Small intestine (tissue), 7 donors: ENCODE measurements around the gene ANKRD44. TPM values are rescaled to one million over a fixed set of nuclear protein-coding genes. Genes with fewer than 3 reads are reported as not detected.
A peak's percentile ranks its signal among the peaks of the same experiment; 100 is the strongest.

Experiments
- DNase-seq, 2 donors: peaks; one replicate each; pipeline versions ENCODE4 v3.0.0 to v3.0.0-alpha.2; 2013
- FAIRE-seq: peaks from 2 replicates; lab custom pipeline; 2012; peaks lifted over from hg19 to GRCh38; lab: Jason Lieb, UNC
- H3K27ac ChIP-seq, 3 donors: one replicate each; pipeline ENCODE4 v1.5.1; 2013; ENCODE audit warnings: low read length in 2 of 3, mild to moderate bottlenecking in 2 of 3, control low read depth in 1 of 3, inconsistent platforms in 1 of 3, low read depth in 1 of 3, moderate library complexity in 1 of 3
- H3K27me3 ChIP-seq, 3 donors: one replicate each; pipeline ENCODE4 v1.6.1; 2013; ENCODE audit warnings: low read length in 3 of 3, inconsistent platforms in 1 of 3; ENCODE audit not compliant: control insufficient read depth in 3 of 3, insufficient read depth in 3 of 3
- H3K36me3 ChIP-seq, 3 donors: one replicate each; pipeline ENCODE4 v1.6.1; 2013; ENCODE audit warnings: low read length in 3 of 3, inconsistent platforms in 1 of 3, low read depth in 1 of 3, mild to moderate bottlenecking in 1 of 3, moderate library complexity in 1 of 3; ENCODE audit not compliant: control insufficient read depth in 3 of 3, insufficient read depth in 2 of 3
- H3K4me1 ChIP-seq, 3 donors: one replicate each; pipeline ENCODE4 v1.6.1; 2013; ENCODE audit warnings: low read length in 2 of 3, inconsistent platforms in 1 of 3, low read depth in 1 of 3, mild to moderate bottlenecking in 1 of 3, moderate library complexity in 1 of 3; ENCODE audit not compliant: control insufficient read depth in 3 of 3, insufficient read depth in 2 of 3
- H3K4me3 ChIP-seq, 3 donors: one replicate each; pipeline ENCODE4 v1.5.1; 2013; ENCODE audit warnings: low read length in 3 of 3, control low read depth in 1 of 3, inconsistent platforms in 1 of 3, low read depth in 1 of 3, mild to moderate bottlenecking in 1 of 3, moderate library complexity in 1 of 3
- H3K9me3 ChIP-seq, 2 donors: one replicate each; pipeline ENCODE4 v1.6.1; 2013; ENCODE audit warnings: low read depth in 1 of 2, low read length in 1 of 2; ENCODE audit not compliant: control insufficient read depth in 2 of 2, insufficient read depth in 1 of 2
- WGBS, 3 donors: extraction: QIAGEN DNeasy Blood & Tissue Kit; methylation state at CpG; one replicate each; pipeline ENCODE4 v1.1.7; 2013; 5-methylcytosine and 5-hydroxymethylcytosine counted together
- polyA plus RNA-seq, 4 donors: library from polyadenylated mRNA; stranded (reverse) in 3 of 4; unstranded in 1 of 4; fragments of 200-250 nt in 3 of 4; fragments of 120-200 nt in 1 of 4; gene quantifications; one replicate each; pipeline versions ENCODE4 v1.2.1 to v1.2.3, GENCODE V29; 2013
- donor health status: healthy with polysubstance abuse.
- donor health status: control.
- donor health status: control.
- donor health status: Bipolar disorder and iron deficiency.
- donor health status: healthy.

Gene ANKRD44
- polyA plus RNA-seq, 4 donors = 0.89 to 5.2 (median 1.7) TPM

DNA sequence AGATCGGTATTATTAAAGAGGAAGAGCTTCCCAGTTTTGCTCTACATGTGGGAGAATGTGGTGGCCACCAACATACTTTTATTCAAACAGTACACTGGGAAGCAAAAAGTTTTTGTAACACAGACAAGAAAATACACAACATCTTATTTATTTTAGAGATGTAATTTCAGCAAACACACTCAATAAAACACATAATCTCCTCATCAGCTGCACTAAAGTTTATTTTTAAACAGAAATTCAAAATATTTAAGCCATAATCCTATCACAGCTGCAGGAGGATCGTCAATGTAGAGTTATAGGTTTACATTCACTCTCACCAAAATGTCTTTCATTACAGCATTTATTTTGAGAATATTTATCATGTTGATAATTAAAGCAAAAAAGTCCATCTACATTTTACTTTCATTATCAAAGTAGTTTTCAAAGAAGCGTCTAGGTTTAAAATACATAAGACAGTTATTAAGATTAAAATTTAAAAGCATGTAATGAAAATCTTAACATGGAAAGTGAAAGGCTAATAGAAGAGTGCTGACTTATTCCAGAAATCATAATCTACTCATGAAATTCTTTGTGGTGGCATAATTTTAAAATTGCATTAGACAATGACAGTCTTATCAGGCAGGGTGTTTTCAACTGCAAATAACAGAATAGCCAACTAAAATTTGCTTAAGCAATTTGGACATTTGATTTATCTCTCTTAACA is 61.0 kb downstream of the ANKRD44 start:
- no peaks in the 10 kb centered on the region for H3K9me3 ChIP-seq
- 67 to 77% (median 77%) methylated on average over 3 of the region's 3 CpGs for WGBS, 3 donors
- peaks cover 0 to 4% (median 0%) of the 10 kb centered on the region in 3 donors for H3K4me1 ChIP-seq
- no peak overlapping the region for H3K4me3 ChIP-seq
- no peak for DNase-seq
- no peak overlapping the region for H3K27ac ChIP-seq
- no peak for FAIRE-seq
- H3K36me3 ChIP-seq = no peaks in the 10 kb centered on the region
- no peaks in the 10 kb centered on the region for H3K27me3 ChIP-seq

DNA sequence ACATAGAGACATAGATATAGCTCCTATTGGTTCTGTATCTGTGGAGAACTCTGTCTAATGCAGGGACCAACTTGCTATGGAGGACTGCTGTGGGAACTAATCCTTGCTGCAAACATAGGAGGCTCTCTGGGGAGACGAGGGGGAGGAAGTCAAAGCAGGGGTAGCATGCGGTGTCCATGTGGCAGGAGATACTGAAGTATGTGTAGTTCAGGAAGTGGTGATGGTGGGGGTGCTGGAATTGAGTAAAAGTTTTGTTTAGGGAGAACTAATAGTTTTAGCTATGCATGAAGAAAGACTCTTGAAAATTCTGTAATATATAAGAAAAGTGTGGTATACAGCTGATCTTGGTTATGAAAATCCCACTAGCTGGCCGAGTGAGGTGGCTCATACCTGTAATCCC is 62.0 kb downstream of the ANKRD44 start:
- Histone ChIP-seq H3K4me1 (peaks cover 0 to 4% (median 0%) of the 10 kb centered on the region in 3 donors), H3K4me3 (no peak overlapping the region), H3K27ac (peak overlapping the region in 1 of 3 donors; percentile 53), H3K36me3 (no peaks in the 10 kb centered on the region), H3K27me3 (no peaks in the 10 kb centered on the region), H3K9me3 (no peaks in the 10 kb centered on the region)
- peak in 1 of 2 donors; percentile 25 for DNase-seq
- FAIRE-seq = no peak
- WGBS, 3 donors = 65 to 88% (median 75%) methylated on average over 3 of the region's 3 CpGs

GRCh38 chr2:197248001-197248401 is 62.6 kb downstream of the ANKRD44 start:
- no peak for DNase-seq
- Histone ChIP-seq H3K4me3 (no peak overlapping the region), H3K4me1 (peaks cover 0 to 4% (median 0%) of the 10 kb centered on the region in 3 donors), H3K27me3 (no peaks in the 10 kb centered on the region), H3K36me3 (no peaks in the 10 kb centered on the region), H3K9me3 (no peaks in the 10 kb centered on the region), H3K27ac (no peak overlapping the region)
- FAIRE-seq = no peak
- WGBS, 3 donors = 51 to 75% (median 64%) methylated on average over 4 of the region's 4 CpGs

DNA sequence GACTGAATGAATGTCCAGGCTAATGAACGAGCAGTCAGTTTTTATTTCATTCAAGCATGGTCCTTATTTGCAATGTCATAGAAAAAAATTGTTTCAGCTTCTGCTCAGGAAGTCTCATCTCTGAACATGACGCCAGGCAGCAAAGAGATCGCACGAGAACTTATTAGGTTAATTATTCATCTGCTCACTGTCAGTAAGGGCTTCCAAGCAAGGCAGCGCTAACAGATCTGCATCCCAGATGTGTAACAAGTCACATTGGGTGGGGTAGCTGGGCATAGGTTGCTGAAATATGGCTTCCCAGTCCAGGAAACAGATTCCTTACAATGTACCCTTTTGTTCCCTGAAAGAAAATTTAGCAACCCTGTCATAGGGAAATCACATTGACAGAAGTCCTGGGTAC is 63.5 kb downstream of the ANKRD44 start:
- H3K4me3 ChIP-seq = no peak overlapping the region
- WGBS, 3 donors = 26 to 58% (median 30%) methylated on average over 5 of the region's 5 CpGs
- peak; percentile 29 to 47 for DNase-seq
- H3K27me3 ChIP-seq = no peaks in the 10 kb centered on the region
- no peaks in the 10 kb centered on the region for H3K36me3 ChIP-seq
- H3K4me1 ChIP-seq = peaks cover 0 to 4% (median 0%) of the 10 kb centered on the region in 3 donors
- H3K27ac ChIP-seq = no peak overlapping the region
- no peak for FAIRE-seq
- H3K9me3 ChIP-seq = no peaks in the 10 kb centered on the region

DNA sequence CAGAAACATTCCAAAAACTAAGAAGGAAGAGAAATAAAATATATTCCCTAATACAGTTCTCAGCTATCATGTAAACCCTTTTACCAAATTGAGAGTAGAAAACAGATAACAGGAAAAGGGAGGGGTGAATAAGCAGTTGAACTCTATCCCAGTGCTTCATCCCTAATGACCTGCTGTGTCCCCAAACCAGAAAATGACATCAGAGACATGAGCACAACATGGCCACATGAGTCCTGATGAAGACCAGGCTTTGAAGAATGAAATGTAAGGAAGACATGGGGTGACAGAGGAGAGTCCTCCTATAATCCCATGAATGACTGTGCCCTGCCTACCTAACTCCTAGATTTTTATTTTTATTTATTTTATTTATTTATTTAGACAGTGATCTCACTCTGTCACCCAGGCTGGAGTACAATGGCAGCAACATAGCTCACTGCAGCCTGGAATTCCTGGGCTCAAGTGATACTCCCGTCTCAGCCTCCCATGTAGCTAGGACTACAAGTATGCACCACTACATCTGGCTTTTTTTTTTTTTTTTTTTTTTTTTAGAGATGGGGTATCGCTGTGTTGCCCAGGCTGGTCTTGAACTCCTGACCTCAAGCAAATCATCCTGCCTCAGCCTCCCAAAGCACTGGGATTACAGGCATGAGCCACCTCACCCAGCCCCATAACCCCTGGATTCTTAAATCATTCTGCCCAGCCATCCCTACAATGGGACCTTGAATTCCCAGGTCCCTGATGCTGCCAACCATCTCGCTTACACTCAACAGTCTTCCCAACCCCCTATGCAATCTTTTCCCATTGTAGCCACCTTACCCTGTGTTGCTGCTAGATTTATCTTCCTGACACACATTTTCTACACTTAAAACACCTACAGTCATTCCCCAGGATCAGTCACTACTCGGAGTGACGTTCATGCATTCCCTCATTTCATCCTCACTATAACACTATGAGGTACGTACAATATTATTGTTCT is 64.5 kb downstream of the ANKRD44 start:
- H3K9me3 ChIP-seq = no peaks in the 10 kb centered on the region
- no peak overlapping the region for H3K4me3 ChIP-seq
- FAIRE-seq = no peak

GRCh38 chr2:197244349-197244748 is 66.2 kb downstream of the ANKRD44 start:
- H3K4me1 ChIP-seq = peaks cover 0 to 4% (median under 1%) of the 10 kb centered on the region in 3 donors
- FAIRE-seq (no peak), DNase-seq (no peak)
- no peak overlapping the region for H3K4me3 ChIP-seq
- H3K9me3 ChIP-seq = no peaks in the 10 kb centered on the region
- 95 to 100% (median 96%) methylated on average over 1 of the region's 1 CpG for WGBS, 3 donors
- no peaks in the 10 kb centered on the region for H3K27me3 ChIP-seq
- H3K27ac ChIP-seq = no peak overlapping the region
- no peaks in the 10 kb centered on the region for H3K36me3 ChIP-seq

More for the DNA sequence above, 64.5 kb downstream of the ANKRD44 start:
- WGBS, 3 donors = 95 to 97% (median 97%) methylated on average over 5 to 6 of the region's 6 CpGs
- H3K4me1 ChIP-seq = peaks cover 0 to 4% (median 0%) of the 10 kb centered on the region in 3 donors
- DNase-seq = no peak
- no peaks in the 10 kb centered on the region for H3K36me3 ChIP-seq
- H3K27me3 ChIP-seq = no peaks in the 10 kb centered on the region
- H3K27ac ChIP-seq = no peak overlapping the region

- no peak for DNase-seq
- Histone ChIP-seq H3K36me3 (no peaks in the 10 kb centered on the region), H3K4me3 (no peak overlapping the region), H3K4me1 (peaks cover 0 to 2% (median 0%) of the 10 kb centered on the region in 3 donors), H3K27ac (no peak overlapping the region), H3K27me3 (no peaks in the 10 kb centered on the region), H3K9me3 (no peaks in the 10 kb centered on the region)
- 91 to 100% (median 93%) methylated on average over 2 of the region's 2 CpGs for WGBS, 3 donors
- FAIRE-seq = no peak
Observed at GRCh38 chr2:197242719-197243118, 67.9 kb downstream of the ANKRD44 start.

- peak; percentile 82 for FAIRE-seq
- Histone ChIP-seq H3K4me3 (no peak overlapping the region), H3K9me3 (no peaks in the 10 kb centered on the region), H3K4me1 (peaks cover 0 to 2% (median 0%) of the 10 kb centered on the region in 3 donors), H3K36me3 (no peaks in the 10 kb centered on the region), H3K27me3 (no peaks in the 10 kb centered on the region), H3K27ac (no peak overlapping the region)
- DNase-seq = no peak
Observed at GRCh38 chr2:197241596-197241995, 69.0 kb downstream of the ANKRD44 start.
